Cortex of kidney (tissue), 1 donor: ENCODE results near the gene NDUFAB1.
"Not testable (repeated sequence)": the region's sequence is repeated elsewhere in the genome, so short reads cannot be mapped to it uniquely, and the experiment has no call there.

Experiments used
- DNase-seq: peaks from one replicate; lab custom pipeline; 2025; lab: John Stamatoyannopoulos, UW

NDUFAB1 gene

GRCh38 chr16:23595951-23596720 lies at the start of gene NDUFAB1:
TSS of gene NDUFAB1 (minus strand) at chr16:23596316. CDS start at chr16:23596290, 26 bp downstream.
- DNase-seq, result no peak

GRCh38 chr16:23642246-23642774 lies 46.2 kb upstream of the NDUFAB1 start:
- DNase-seq, result no peak

- peak; percentile 53 for DNase-seq
Observed at GRCh38 chr16:23640931-23641765, 45.0 kb upstream of the NDUFAB1 start, which contains the start of the genes DCTN5 and PALB2. TSS of gene DCTN5 (plus strand) at chr16:23641466. CDS start at chr16:23641543, 77 bp downstream. TSS of gene PALB2 (minus strand) at chr16:23641310. CDS start at chr16:23641157, 153 bp downstream.

- no peak for DNase-seq
Observed at GRCh38 chr16:23640615-23640930, 44.5 kb upstream of the NDUFAB1 start.

GRCh38 chr16:23635958-23636357 lies 39.8 kb upstream of the NDUFAB1 start:
- DNase-seq, result no peak

- DNase-seq, result no peak
Observed at GRCh38 chr16:23634461-23635036, 38.4 kb upstream of the NDUFAB1 start.

GRCh38 chr16:23631874-23632273 lies 35.8 kb upstream of the NDUFAB1 start:
- DNase-seq, result not testable (repeated sequence)

GRCh38 chr16:23629516-23629915 lies 33.4 kb upstream of the NDUFAB1 start:
- no peak for DNase-seq

GRCh38 chr16:23624092-23624491 lies 28.0 kb upstream of the NDUFAB1 start:
- DNase-seq, result no peak

GRCh38 chr16:23615805-23616204 lies 19.7 kb upstream of the NDUFAB1 start:
- no peak for DNase-seq

GRCh38 chr16:23611936-23612335 lies 15.8 kb upstream of the NDUFAB1 start:
- no peak for DNase-seq

GRCh38 chr16:23610905-23611304 lies 14.8 kb upstream of the NDUFAB1 start:
- not testable (repeated sequence) for DNase-seq

- DNase-seq, result no peak
Observed at GRCh38 chr16:23609929-23610328, 13.8 kb upstream of the NDUFAB1 start.

GRCh38 chr16:23608194-23608593 lies 12.1 kb upstream of the NDUFAB1 start:
- DNase-seq, result no peak

GRCh38 chr16:23607726-23608125 lies 11.6 kb upstream of the NDUFAB1 start:
- DNase-seq, result no peak

GRCh38 chr16:23597003-23597756 lies 1.1 kb upstream of the NDUFAB1 start:
- DNase-seq, result no peak

GRCh38 chr16:23595246-23595950 lies 718 bp downstream of the NDUFAB1 start:
- no peak for DNase-seq

- DNase-seq, result no peak
Observed at GRCh38 chr16:23594186-23594585, 1.9 kb downstream of the NDUFAB1 start.

GRCh38 chr16:23590181-23590580 lies 5.9 kb downstream of the NDUFAB1 start:
- DNase-seq, result no peak

- no peak for DNase-seq
Observed at GRCh38 chr16:23587726-23588125, 8.4 kb downstream of the NDUFAB1 start.
